Stimulated activated CD4-positive, alpha-beta T cell treated with anti-CD3 and anti-CD28 coated beads, Interleukin-1b, Interleukin-23, amount 100 ng/mL, for 24 hours (primary cell): Measurements from ENCODE around the gene PALD1.

ENCODE experiments used
- DNase-seq, 4 experiments: peaks; one replicate each; pipeline ENCODE4 v3.0.0-alpha.2; 2020; ENCODE audit warnings: low read depth in 4 of 4, low spot score in 1 of 4

The PALD1 gene

DNA sequence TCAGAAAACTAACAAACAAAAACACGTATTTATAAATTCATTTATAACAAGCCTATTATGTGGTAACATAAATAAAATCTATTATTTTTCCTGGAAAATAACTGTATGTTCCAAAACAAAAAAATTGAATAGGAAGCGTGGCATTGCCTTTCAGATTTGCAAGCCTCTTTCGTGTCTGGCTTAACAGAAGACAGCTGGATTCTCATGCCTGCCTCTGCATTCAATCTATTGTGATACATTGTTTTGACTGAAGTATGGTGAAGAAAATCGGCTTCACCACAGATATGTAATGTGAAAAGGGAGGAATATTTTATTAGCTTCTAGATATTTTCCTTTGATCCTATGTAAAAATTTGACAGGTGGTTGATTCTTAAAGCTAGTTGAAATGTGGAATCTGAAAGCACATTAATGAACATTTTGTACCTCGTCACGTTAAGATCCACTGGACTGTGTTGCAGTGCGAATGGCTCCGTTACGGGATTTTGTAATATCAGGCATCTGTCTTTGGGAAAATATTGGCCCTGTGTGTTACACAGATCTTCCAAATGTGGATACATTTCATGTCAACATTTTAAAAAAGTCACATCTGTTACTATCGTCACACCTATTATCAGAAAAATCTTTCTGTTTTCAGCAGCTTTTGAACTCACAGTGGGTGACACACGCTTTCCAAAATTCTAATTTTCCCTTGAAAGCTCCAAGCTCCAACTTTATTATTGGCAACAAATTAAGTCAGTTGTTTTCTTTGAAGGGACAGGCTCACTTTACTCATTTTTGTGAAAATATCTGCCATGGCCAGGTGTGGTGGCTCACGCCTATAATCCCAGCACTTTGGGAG is 26.2 kb downstream of the PALD1 start:
- DNase-seq: no peak

DNA sequence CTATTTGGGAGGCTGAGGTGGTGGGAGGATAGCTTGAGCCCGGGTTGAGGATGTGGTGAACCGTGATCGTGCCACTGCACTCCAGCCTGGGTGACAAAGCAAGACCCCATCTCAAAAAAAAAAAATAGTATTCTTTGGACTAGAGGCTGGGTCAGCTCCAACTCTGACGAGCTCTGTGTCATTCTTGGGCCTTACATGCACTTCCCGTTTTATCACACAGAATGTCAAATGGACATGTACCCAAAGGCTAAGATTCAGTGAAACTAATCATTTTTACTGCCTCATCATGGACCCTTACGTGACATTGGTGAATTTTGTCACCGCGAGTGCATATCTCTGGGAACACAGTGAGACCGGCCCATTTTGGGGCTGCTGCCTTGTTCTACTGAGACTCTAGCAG is 27.3 kb downstream of the PALD1 start:
- no peak for DNase-seq

DNA sequence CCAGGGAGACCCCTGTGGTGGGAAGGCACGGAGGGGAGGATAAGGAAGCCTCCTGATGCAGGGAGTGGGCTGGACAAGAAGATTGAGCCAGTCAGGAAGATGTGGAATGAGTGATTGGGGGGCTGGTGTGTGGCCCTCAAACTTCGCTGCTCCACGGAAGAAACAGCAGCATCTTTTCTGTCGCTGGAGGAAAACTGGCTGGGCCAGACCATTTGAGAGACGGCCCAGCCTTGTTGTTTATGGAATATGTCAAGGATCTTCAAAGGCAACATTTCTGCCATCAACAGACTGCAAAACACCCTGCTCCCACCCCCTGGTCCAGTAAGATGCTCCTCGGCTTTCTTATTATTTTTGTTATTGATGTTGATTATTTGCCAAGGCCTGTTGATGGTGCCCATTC is 29.4 kb downstream of the PALD1 start:
- DNase-seq: no peak

DNA sequence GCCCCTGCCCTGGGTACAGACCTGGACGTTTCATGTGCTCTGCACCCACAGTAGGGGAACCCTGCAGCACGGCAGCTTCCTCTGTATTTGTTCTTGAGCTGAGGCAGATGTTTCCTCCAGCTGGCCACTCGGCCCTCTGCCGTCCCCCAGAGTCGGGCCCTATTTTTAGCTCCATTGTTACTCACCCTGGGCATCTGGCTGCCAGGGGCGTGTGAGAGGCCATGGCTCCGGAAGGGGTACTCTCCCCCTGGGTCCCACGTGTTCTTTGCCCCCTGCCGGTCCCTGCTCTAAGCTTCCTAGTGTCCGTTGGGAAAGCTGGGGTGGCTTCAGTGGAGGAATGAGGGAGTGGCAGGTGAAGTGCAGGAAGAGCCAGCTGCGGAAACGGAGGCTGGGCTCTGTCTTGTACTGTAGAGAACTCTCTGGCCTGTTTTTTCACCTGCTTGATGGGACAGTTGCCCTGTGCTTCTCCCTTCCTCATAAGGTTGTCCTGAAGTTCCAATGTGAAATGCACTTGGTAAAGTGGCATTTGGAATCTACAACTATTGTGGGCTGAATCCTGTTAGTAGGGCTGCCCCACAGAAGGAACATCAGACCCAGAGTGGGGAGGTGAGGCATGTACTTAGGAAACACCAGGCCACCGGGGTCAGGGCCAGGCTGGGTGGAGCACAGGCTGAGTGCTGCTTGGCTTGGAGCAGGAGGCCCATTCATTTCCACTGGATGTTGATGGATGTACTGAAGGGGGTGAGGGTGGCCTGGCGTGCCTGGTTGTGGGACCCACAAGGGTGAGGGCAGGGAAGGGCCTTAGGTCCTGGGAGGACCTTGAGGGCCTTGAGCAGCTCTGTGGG is 30.6 kb downstream of the PALD1 start:
- DNase-seq: no peak

DNA sequence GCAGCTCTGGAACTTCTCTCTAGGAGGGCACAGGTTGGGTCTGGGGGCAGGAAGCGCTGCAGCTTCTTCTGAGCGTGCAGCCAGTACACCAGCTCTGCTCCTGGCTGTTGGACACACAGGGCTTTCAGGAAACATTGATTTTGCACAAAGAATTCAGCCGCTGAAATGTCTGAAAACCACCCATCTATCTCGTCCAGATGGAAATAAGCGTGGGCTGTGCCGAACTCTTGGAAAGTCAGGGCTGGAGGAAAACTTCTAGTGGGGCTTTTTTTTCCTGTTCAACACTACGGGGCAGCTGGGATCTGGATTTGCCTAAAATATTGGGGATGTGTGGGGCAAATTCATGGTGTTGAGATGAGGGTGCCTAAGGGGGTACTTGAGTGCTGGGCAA is 31.2 kb downstream of the PALD1 start:
- DNase-seq: no peak

DNA sequence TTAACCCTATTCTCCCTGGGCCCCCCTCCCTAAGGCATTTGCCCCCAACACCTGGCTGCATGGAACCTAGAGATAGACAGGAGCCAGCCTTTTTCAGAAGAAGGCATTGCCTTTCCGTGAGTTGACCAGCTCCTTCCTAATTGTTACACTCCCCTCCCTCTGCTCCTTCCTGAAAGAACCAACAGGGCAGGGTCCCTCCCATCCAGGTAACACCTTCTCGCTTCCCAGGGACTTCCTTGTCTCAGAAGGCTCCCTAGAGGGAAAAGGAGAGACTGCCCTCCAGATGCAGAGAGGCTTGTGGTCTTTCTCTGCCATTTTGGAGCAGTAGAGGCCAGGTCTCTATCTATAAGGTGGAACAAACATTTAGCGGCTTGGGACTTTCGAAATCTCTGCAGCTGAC is 31.9 kb downstream of the PALD1 start:
- DNase-seq: no peak

DNA sequence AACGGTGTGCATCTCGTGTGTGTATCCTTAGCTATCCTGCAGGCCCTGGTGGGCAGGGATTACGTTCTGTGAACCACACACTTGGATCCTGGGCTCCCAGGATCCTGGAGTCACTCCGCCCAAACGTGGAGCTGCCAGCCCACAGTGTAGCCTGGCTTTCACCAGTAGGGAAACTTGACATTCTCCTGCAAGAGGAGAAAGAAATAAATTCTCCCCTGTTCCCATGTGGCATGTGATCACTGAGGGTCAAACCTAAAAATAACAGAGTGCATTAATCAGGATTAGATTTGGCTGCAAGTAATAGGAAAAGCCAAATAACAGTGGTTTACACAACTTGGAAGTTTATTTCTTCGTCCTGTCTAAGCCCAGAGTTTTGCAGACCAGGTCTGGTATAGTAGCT is 32.3 kb downstream of the PALD1 start:
- DNase-seq: no peak

DNA sequence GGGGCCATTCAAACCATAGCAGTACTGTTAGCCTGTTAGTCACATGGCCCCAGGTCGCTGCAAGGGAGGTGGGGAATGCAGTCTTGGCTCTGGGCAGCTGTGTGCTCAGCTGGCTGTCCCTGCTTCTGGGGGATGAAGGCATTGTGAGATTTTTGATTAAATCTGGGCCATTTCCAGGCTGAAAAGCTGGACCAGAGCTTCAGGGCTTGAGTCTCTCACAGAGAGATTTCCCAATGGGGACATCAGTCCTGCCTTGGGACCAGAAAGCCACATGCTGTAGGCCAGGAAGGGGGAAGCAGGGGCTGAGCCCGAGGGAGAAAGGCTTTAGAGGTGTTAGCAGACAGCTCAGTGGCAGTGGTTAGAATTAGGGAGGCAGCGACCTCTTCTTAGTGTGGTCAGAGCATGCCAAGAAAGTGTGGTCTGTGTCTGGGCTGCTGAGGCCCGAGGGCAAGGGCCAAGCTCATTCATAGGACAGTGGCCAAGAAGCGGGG is 33.6 kb downstream of the PALD1 start:
- no peak for DNase-seq

GRCh38 chr10:70513848-70514309 is 35.3 kb downstream of the PALD1 start:
- peak in 1 of 4 experiments; percentile 11 for DNase-seq

DNA sequence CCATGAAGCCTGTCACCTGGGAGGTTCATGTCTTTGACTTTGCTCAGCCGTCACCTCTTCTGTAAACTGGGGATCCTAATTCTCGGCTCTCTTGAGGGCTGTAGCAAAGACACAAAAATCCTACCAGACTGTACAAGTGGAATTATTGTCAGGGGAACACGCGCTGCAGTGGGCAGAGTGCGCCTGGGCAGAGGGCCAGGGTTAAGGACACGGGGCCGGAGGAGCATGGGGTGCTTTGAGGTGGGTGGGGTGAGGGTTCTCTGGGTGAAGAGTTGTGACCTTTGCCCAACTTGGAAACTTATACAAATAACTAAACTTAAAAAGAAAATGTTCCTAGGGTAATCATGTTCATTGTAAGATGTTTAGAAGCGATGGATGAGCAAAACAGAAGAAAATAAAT is 36.0 kb downstream of the PALD1 start:
- no peak for DNase-seq

DNA sequence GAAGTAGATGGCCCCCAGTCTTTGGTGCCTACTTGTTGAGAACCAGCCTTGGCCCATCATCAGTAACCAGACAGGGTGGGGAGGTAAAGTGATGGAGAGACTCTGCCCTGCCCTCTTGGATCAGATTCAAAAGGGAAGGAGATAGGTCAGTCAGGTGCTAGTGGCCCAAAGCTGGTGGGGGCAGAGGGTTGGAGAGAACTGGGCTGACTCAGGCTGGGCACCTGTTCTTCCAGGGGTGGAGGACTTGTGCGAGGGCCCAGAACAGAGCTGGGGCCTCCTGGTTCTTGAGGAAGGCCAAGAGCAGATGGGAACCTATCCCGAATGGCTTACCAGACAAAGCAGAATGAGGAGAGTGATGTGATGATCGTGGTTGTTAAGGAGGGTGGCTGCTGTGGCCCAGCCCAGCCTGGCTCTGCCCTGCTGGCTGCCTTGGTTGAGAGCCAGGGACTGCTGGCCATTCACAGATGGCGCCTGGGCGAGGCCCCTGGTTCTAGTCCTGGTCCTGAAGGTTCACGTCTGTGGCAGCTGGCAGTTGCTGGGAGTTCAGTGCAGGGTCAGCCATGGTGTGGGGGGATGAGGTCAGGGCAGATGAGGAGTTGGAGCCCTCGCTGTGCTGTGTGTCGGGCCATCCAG is 36.6 kb downstream of the PALD1 start:
- no peak for DNase-seq

DNA sequence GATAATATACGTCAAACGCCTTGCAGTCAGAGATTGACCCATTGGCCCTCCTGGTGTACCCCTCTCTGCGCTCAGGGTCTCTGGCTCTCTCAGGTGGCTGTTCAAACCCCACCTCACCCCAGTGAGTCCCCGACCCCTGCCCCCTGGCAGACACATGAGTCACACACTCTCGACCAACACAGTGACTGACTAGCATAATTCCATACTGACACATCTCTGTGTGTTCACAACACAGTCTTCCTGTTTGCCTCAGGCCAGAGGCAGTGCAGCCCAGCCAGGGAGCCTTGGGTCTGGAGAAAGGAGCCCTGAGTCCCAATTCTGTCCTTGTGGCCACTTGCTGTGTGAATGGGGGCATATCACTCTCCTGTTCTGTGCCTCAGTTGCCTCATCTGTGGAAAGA is 40.1 kb downstream of the PALD1 start:
- DNase-seq: no peak

DNA sequence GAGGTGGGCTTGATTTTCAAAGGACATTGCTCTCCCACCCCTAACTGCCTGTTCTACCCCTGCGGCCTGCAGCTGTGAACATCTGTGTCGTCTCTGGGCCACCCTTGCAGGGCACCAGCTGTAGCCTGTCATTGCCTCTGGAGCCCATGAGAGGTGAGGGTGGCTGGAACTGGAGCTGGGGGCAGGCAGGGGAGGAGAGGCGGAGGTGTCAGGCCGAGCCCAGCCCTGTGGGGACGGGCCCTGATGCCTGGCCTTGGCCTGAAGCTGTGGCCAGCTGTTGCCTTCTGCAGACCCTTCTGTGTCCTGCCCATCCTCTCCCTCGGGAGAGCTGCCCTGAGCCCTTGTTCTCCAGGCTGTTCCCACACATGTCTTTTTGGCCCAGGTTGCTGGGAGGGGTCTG is 44.5 kb downstream of the PALD1 start:
- DNase-seq: no peak

GRCh38 chr10:70523549-70523948 is 45.0 kb downstream of the PALD1 start:
- DNase-seq: no peak

GRCh38 chr10:70528314-70528713 is 49.7 kb downstream of the PALD1 start:
- no peak for DNase-seq

DNA sequence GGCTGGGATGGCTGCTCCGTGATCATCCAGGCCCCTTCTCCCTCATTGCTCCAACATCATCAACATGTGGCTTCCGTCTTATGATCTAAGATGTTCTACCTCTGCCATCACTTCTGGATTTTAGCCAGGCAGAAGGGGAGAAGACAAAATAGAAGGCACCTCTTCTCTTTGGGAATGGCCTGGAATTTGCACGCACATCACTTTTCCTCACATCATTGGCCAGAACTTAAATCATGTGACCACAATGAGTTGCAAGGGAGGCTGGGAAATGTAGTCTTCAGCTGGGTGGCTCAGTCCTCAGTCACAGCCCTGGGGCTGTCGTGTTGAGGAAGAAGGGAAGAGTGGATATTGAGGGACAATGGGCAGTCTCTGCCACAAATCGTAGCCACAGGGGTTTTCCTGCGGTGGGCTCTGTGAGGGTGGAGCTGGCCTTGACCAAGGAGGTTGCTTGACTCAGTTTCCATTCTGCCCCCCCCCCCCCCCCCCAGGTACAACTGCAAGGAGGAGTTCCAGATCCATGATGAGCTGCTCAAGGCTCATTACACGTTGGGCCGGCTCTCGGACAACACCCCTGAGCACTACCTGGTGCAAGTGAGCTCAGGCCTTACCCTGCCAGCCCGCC is 50.3 kb downstream of the PALD1 start:
- no peak for DNase-seq

- no peak for DNase-seq
Measured at GRCh38 chr10:70529848-70530247, 51.3 kb downstream of the PALD1 start.

GRCh38 chr10:70530315-70530714 is 51.7 kb downstream of the PALD1 start:
- DNase-seq: no peak

GRCh38 chr10:70532554-70533188 is 54.1 kb downstream of the PALD1 start:
- no peak for DNase-seq

- no peak for DNase-seq
Measured at GRCh38 chr10:70533189-70533558, 54.6 kb downstream of the PALD1 start.

- DNase-seq: no peak
Measured at GRCh38 chr10:70534281-70534680, 55.7 kb downstream of the PALD1 start.
